ENCODE results near the gene NUDT19. TPM values are rescaled to one million over a fixed set of nuclear protein-coding genes. Genes with fewer than 3 reads are reported as not detected.
A peak's percentile ranks its signal among the peaks of the same experiment; 100 is the strongest.

The NUDT19 gene
- polyA plus RNA-seq, 3 donors = 3.8 to 5.6 (median 4.6) TPM

DNA sequence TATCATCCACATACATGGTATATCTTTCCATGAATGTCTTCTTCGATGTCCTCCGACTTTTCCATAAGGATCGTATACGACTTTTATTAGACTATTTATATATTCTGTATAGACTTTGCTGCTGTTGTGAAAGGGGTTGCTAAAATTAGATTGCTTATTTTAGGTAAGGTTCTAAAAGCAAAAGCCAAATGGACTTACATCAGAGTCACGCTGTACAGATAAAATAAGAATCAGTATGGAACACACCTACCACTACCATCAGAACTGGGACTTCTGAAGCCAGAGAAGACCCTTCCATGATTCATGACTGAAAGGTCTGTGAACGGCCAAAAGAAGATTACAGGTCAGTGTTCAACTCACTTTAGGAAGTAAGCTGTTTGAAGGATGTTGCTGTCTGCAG, 25.5 kb upstream of the NUDT19 start:
- peaks cover 5 to 16% of the 10 kb centered on the region in 2 donors for H3K36me3 ChIP-seq (replicated peaks in 1 of 2; ENCODE audit: control insufficient read depth in 1 of 2, insufficient read depth in 2 of 2, low read length in 2 of 2)
- intact Hi-C loops (cut with micrococcal nuclease) = no loop called here
- H4K20me1 ChIP-seq (ENCODE audit: insufficient read depth, low read length) = peaks cover 72% of the 10 kb centered on the region
- H3K4me1 Mint-ChIP-seq = peaks cover 27% of the 10 kb centered on the region
- DNase-seq = no peak
- H3K4me2 ChIP-seq (replicated peaks; ENCODE audit: extremely low read depth, low read length, poor library complexity, severe bottlenecking) = no peak overlapping the region
- no peaks in the 10 kb centered on the region for H3K27me3 Mint-ChIP-seq (ENCODE audit: low read depth in 3 of 3)
- H2AFZ ChIP-seq (ENCODE audit: insufficient read depth, low read depth, low read length, poor library complexity, severe bottlenecking) = no peak overlapping the region
- H3K27ac Mint-ChIP-seq = no peak overlapping the region
- no peak overlapping the region for H3K4me3 ChIP-seq (replicated peaks in 1 of 3; ENCODE audit: low read depth in 2 of 3, low read length in 3 of 3)
- H3K36me3 Mint-ChIP-seq = peaks cover 16 to 37% of the 10 kb centered on the region in 2 donors
- peaks cover 85% of the 10 kb centered on the region for H3K79me2 ChIP-seq (ENCODE audit: insufficient read depth, low read length)
- H3K9ac ChIP-seq (ENCODE audit: insufficient read depth, low read length, poor library complexity, severe bottlenecking) = no peak overlapping the region
- WGBS (ENCODE audit: insufficient coverage) = no CpG with 5 or more reads among the region's 6 CpGs
- no peaks in the 10 kb centered on the region for H3K9me3 ChIP-seq (replicated peaks in 1 of 2; ENCODE audit: control insufficient read depth in 1 of 2, insufficient read depth in 1 of 2, low read length in 2 of 2)
- no peak overlapping the region for H3K4me3 Mint-ChIP-seq
- TF ChIP-seq, protein P1, sequence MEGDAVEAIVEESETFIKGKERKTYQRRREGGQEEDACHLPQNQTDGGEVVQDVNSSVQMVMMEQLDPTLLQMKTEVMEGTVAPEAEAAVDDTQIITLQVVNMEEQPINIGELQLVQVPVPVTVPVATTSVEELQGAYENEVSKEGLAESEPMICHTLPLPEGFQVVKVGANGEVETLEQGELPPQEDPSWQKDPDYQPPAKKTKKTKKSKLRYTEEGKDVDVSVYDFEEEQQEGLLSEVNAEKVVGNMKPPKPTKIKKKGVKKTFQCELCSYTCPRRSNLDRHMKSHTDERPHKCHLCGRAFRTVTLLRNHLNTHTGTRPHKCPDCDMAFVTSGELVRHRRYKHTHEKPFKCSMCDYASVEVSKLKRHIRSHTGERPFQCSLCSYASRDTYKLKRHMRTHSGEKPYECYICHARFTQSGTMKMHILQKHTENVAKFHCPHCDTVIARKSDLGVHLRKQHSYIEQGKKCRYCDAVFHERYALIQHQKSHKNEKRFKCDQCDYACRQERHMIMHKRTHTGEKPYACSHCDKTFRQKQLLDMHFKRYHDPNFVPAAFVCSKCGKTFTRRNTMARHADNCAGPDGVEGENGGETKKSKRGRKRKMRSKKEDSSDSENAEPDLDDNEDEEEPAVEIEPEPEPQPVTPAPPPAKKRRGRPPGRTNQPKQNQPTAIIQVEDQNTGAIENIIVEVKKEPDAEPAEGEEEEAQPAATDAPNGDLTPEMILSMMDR (IDR thresholded peaks at IDR 0.05) = no peak
- no peak overlapping the region for H3K27ac ChIP-seq (ENCODE audit: low read depth in 1 of 2, low read length in 2 of 2)
- no peaks in the 10 kb centered on the region for H3K27me3 ChIP-seq (ENCODE audit: control insufficient read depth in 2 of 2, insufficient read depth in 2 of 2, low read length in 2 of 2)
- peaks cover 17 to 18% of the 10 kb centered on the region in 2 donors for H3K4me1 ChIP-seq (ENCODE audit: control insufficient read depth in 1 of 2, insufficient read depth in 2 of 2, low read length in 2 of 2)
- H3K9me3 Mint-ChIP-seq = peaks cover 0 to 3% (median 0%) of the 10 kb centered on the region in 7 donors

DNA sequence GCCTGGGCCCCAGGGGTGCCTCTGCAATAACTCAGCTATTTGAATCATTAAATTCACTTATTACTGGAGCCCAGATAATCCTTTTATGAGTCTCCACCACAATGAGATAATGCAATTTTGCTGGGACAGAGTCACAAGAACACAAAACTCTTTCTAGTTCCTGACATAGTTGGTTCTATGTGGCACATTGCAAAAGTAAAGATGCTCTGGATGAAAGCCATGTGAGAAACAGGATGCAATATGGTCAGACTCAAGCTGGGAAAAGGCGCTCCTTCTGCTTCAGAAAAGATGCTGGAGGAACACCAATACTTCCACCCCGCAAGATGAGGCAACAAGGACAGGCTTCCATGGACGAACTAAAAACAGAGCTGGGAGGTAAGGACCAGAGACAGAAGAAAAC, 22.3 kb upstream of the NUDT19 start:
- Mint-ChIP-seq H3K4me1 (peaks cover 40% of the 10 kb centered on the region), H3K4me3 (no peak overlapping the region), H3K27ac (peak overlapping the region in 1 of 7 donors; percentile 34), H3K9me3 (peaks cover 0 to 2% (median 0%) of the 10 kb centered on the region in 7 donors), H3K36me3 (peaks cover 18 to 32% of the 10 kb centered on the region in 2 donors), H3K27me3 (ENCODE audit: low read depth in 3 of 3) (peaks cover 0 to 5% (median 0%) of the 10 kb centered on the region in 3 donors)
- H3K27me3 ChIP-seq (ENCODE audit: control insufficient read depth in 2 of 2, insufficient read depth in 2 of 2, low read length in 2 of 2) = no peaks in the 10 kb centered on the region
- WGBS (ENCODE audit: insufficient coverage) = 0% methylated on average over 1 of the region's 3 CpGs
- DNase-seq = no peak
- peaks cover 28 to 30% of the 10 kb centered on the region in 2 donors for H3K4me1 ChIP-seq (ENCODE audit: control insufficient read depth in 1 of 2, insufficient read depth in 2 of 2, low read length in 2 of 2)
- H3K4me3 ChIP-seq (replicated peaks in 1 of 3; ENCODE audit: low read depth in 2 of 3, low read length in 3 of 3) = no peak overlapping the region
- peaks cover 86% of the 10 kb centered on the region for H4K20me1 ChIP-seq (ENCODE audit: insufficient read depth, low read length)
- no peak overlapping the region for H3K27ac ChIP-seq (ENCODE audit: low read depth in 1 of 2, low read length in 2 of 2)
- TF ChIP-seq, protein P1 (IDR thresholded peaks at IDR 0.05) = no peak
- intact Hi-C loops (cut with micrococcal nuclease) = no loop called here
- H3K36me3 ChIP-seq (replicated peaks in 1 of 2; ENCODE audit: control insufficient read depth in 1 of 2, insufficient read depth in 2 of 2, low read length in 2 of 2) = peaks cover 5 to 16% of the 10 kb centered on the region in 2 donors
- no peak overlapping the region for H2AFZ ChIP-seq (ENCODE audit: insufficient read depth, low read depth, low read length, poor library complexity, severe bottlenecking)
- H3K79me2 ChIP-seq (ENCODE audit: insufficient read depth, low read length) = peaks cover 89% of the 10 kb centered on the region
- H3K4me2 ChIP-seq (replicated peaks; ENCODE audit: extremely low read depth, low read length, poor library complexity, severe bottlenecking) = no peak overlapping the region
- no peaks in the 10 kb centered on the region for H3K9me3 ChIP-seq (replicated peaks in 1 of 2; ENCODE audit: control insufficient read depth in 1 of 2, insufficient read depth in 1 of 2, low read length in 2 of 2)
- H3K9ac ChIP-seq (ENCODE audit: insufficient read depth, low read length, poor library complexity, severe bottlenecking) = no peak overlapping the region
